Loucy (cell line): ENCODE results near the gene ACSM6.

Experiments used
- H2AFZ ChIP-seq: fragments of 200-600 bp; sonication (generic); 2 replicates; pipeline ENCODE4 v1.6.0; 2016; ENCODE audit warnings: antibody characterized with exemption, mild to moderate bottlenecking, low read length, moderate library complexity
- H3F3A ChIP-seq: fragments of 200-600 bp; 2 replicates; pipeline ENCODE4 v1.6.0; 2016; ENCODE audit warnings: antibody characterized with exemption, low read depth, mild to moderate bottlenecking
- H3K27me3 ChIP-seq: fragments of 200-600 bp; sonication (generic); 2 replicates; pipeline ENCODE4 v1.6.1; 2014; ENCODE audit warnings: low read length, mild to moderate bottlenecking; ENCODE audit not compliant: insufficient read depth, poor library complexity, severe bottlenecking
- H3K36me3 ChIP-seq: fragments of 200-600 bp; sonication (generic); 2 replicates; pipeline ENCODE4 v1.6.1; 2016; ENCODE audit warnings: low read length; ENCODE audit not compliant: insufficient read depth
- H3K4me1 ChIP-seq: fragments of 200-600 bp; sonication (generic); 2 replicates; pipeline ENCODE4 v1.5.1; 2014; ENCODE audit warnings: low read length, mild to moderate bottlenecking; ENCODE audit not compliant: insufficient read depth, poor library complexity, severe bottlenecking
- H3K4me2 ChIP-seq: fragments of 200-600 bp; sonication (generic); 2 replicates; pipeline ENCODE4 v1.6.0; 2014; ENCODE audit warnings: antibody characterized with exemption, low read length, low read depth, mild to moderate bottlenecking; ENCODE audit not compliant: poor library complexity, severe bottlenecking
- H3K4me3 ChIP-seq: fragments of 200-600 bp; sonication (generic); 2 replicates; pipeline ENCODE4 v1.5.1; 2014; ENCODE audit warnings: low read length, mild to moderate bottlenecking, mixed read lengths; ENCODE audit not compliant: poor library complexity, severe bottlenecking
- H3K79me2 ChIP-seq: fragments of 200-600 bp; sonication (generic); 2 replicates; pipeline ENCODE4 v1.6.1; 2014; ENCODE audit warnings: low read length; ENCODE audit not compliant: insufficient read depth
- H3K9ac ChIP-seq: fragments of 200-600 bp; sonication (generic); 2 replicates; pipeline ENCODE4 v1.6.0; 2014; ENCODE audit warnings: mild to moderate bottlenecking, low read depth, low read length, moderate library complexity; ENCODE audit not compliant: poor library complexity, severe bottlenecking
- H3K9me2 ChIP-seq: fragments of 200-600 bp; sonication (generic); replicated peaks from 2 replicates; pipeline ENCODE4 v1.6.1; 2016; ENCODE audit warnings: low read depth, low read length, mixed read lengths
- H3K9me3 ChIP-seq: fragments of 200-600 bp; sonication (generic); 2 replicates; pipeline ENCODE4 v1.6.1; 2014; ENCODE audit warnings: mild to moderate bottlenecking, antibody characterized with exemption, low read length, low read depth; ENCODE audit not compliant: insufficient read depth
- H4K20me1 ChIP-seq: fragments of 200-600 bp; sonication (generic); 2 replicates; pipeline ENCODE4 v1.6.0; 2014; ENCODE audit warnings: antibody characterized with exemption, low read length, mild to moderate bottlenecking; ENCODE audit not compliant: insufficient read depth, poor library complexity, severe bottlenecking
- CTCF ChIP-seq: fragments of 200-600 bp; sonication (generic); conservative IDR thresholded peaks from 2 replicates; pipeline ENCODE4 v1.5.1; 2014; ENCODE audit warnings: mild to moderate bottlenecking, antibody characterized with exemption, low read length
- EZH2phosphoT487 ChIP-seq: fragments of 200-600 bp; IDR thresholded peaks from 2 replicates; pipeline ENCODE4 v1.6.1; 2018; ENCODE audit warnings: antibody characterized with exemption, mild to moderate bottlenecking, moderate library complexity, borderline replicate concordance

ACSM6 gene

DNA sequence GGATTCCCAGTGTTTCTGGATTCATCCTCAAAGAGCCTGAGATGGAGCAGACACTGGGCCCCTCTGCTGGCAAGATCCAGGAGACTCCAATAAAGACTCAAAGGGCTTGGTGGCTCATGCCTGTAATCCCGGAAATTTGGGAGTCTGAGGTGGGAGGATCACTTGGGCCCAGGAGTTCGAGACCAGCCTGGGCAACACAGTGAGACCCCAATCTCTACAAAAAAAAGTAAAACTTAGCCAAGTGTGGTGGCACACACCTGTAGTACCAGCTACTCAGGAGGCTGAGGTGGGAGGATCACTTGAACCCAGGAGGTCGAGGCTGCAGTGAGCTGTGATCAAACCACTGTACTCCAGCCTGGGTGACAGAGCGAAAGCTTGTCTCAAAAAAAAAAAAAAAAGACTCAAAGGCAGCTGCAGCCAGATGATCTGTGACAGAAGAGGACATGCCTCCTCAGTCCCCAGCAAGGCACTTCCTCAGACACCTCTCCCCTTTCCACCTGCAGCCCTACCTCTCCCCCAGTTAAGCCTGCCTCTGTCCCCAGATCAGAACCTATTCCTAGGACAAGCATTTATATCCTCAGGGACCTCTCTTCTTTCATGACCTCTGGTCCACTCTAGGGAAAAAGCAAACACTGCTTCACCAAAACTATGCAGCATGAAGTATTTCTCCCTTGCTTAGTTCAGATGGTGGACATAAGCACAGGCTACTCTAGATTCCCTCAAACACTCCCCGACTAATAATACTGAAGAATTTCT, 68.9 kb downstream of the ACSM6 start:
- Histone ChIP-seq H4K20me1 (no peaks in the 10 kb centered on the region), H3K4me3 (no peak overlapping the region), H2AFZ (no peak overlapping the region), H3K27me3 (no peaks in the 10 kb centered on the region), H3K79me2 (no peaks in the 10 kb centered on the region), H3K36me3 (no peaks in the 10 kb centered on the region), H3K4me1 (peaks cover 42% of the 10 kb centered on the region), H3K4me2 (no peak overlapping the region), H3K9me3 (no peaks in the 10 kb centered on the region), H3F3A (no peaks in the 10 kb centered on the region), H3K9ac (no peak overlapping the region), H3K9me2 (no peaks in the 10 kb centered on the region)
- TF ChIP-seq CTCF (no peak), EZH2phosphoT487 (no peak)

- H3K9ac ChIP-seq: no peak overlapping the region
- no peaks in the 10 kb centered on the region for H3K9me3 ChIP-seq
- no peak overlapping the region for H2AFZ ChIP-seq
- no peaks in the 10 kb centered on the region for H4K20me1 ChIP-seq
- no peaks in the 10 kb centered on the region for H3K9me2 ChIP-seq
- H3F3A ChIP-seq: no peaks in the 10 kb centered on the region
- no peak overlapping the region for H3K4me2 ChIP-seq
- no peak for TF ChIP-seq CTCF
- TF ChIP-seq EZH2phosphoT487: no peak
- no peaks in the 10 kb centered on the region for H3K27me3 ChIP-seq
- no peaks in the 10 kb centered on the region for H3K36me3 ChIP-seq
- peaks cover 42% of the 10 kb centered on the region for H3K4me1 ChIP-seq
- no peaks in the 10 kb centered on the region for H3K79me2 ChIP-seq
- no peak overlapping the region for H3K4me3 ChIP-seq
Observed at GRCh38 chr10:95263864-95264226, 69.8 kb downstream of the ACSM6 start.

- Histone ChIP-seq H3K4me2 (no peak overlapping the region), H3K4me1 (peaks cover 42% of the 10 kb centered on the region), H3K36me3 (no peaks in the 10 kb centered on the region), H3K4me3 (no peak overlapping the region), H4K20me1 (no peaks in the 10 kb centered on the region), H3F3A (no peaks in the 10 kb centered on the region), H3K9me2 (no peaks in the 10 kb centered on the region), H2AFZ (peak overlapping the region; percentile 16; the same call in 1 of the 2 replicates), H3K79me2 (no peaks in the 10 kb centered on the region), H3K9ac (no peak overlapping the region), H3K27me3 (no peaks in the 10 kb centered on the region), H3K9me3 (no peaks in the 10 kb centered on the region)
- TF ChIP-seq CTCF (no peak), EZH2phosphoT487 (no peak)
Observed at GRCh38 chr10:95264227-95265051, 70.4 kb downstream of the ACSM6 start.
